HepG2 (cell line): Measurements from ENCODE around the gene ATRN.

Source experiments
- DPF2 ChIP-seq: sonication (generic); formaldehyde crosslinking; IDR thresholded peaks from 2 replicates; pipeline ENCODE4 v1.4.0; 2020; ENCODE audit warnings: mild to moderate bottlenecking, low read depth, missing genetic modification reagents, borderline replicate concordance
- POLR2A ChIP-seq, 2 experiments: IDR thresholded peaks; 2 replicates each; pipeline ENCODE4 v1.6.1; 2011; ENCODE audit warnings: low read depth in 2 of 2, low read length in 2 of 2, mild to moderate bottlenecking in 1 of 2, moderate library complexity in 1 of 2; ENCODE audit not compliant: insufficient read depth in 1 of 2

GRCh38 chr20:3659492-3660261 lies 188.9 kb downstream of the ATRN start:
- TF ChIP-seq POLR2A (IDR thresholded peaks at IDR 0.05; ENCODE audit: insufficient read depth in 1 of 2, low read depth in 2 of 2, low read length in 2 of 2) (no peak), DPF2 (CRISPR knock-in tag) (no peak)
